Uterus (tissue), 2 donors: ENCODE data around the gene ZMYND12.

Source experiments
- POLR2A ChIP-seq, 2 donors: fragments of 450-650 bp; IDR thresholded peaks; one replicate each; pipeline ENCODE4 v1.6.1; 2016; ENCODE audit warnings: antibody characterized with exemption in 2 of 2, mild to moderate bottlenecking in 1 of 2, moderate library complexity in 1 of 2
- TF ChIP-seq, protein P1 (sequence below), 4 experiments: fragments of 200-600 bp in 2 of 4; fragments of 450-650 bp in 2 of 4; sonication (generic) in 2 of 4; IDR thresholded peaks; one replicate each; pipeline ENCODE4 v1.5.1; 2016 to 2019; ENCODE audit warnings: antibody characterized with exemption in 4 of 4, mild to moderate bottlenecking in 2 of 4, moderate library complexity in 1 of 4

DNA sequence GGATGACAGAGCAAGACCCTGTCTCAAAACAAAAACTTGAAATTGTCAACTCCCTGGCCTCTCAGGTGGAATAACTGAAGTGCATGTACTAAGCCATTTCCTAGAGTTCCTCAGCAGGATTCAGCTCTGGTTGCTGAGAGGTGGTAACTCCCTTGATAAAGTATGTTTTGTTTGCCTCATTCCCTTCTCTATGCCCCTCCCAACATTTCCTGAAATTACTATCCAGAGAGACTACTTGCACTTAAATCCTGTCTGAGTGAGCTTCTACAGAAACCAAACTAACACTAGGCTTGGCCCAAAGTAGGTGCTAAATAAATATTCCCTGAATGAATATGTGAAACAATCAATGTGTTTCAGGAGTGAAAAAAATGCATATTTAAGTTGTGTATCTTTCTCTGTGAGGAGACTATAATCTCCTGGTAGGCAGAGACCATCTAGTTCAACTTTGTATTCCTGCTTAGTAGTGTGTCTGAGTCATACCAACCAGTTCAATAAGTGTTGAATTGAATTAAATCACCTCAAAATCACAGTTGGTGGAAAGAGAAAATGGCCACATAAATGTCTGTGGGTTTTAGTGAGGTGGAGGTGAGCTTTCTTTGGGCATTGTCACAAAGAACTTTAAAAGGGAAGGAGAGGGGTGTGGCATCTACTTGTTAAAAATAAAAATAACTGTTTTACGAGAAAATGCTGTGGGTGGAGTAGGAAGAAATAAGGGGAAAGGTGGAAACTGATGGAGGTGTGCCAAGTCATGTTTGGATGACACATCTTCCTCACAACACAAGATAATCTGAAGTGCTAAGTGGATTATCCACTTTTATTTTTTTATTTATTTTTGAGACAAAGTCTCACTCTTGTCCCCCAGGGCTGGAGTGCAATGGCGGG, 62.6 kb downstream of the ZMYND12 start:
- no peak for TF ChIP-seq POLR2A (IDR thresholded peaks at IDR 0.05)
- TF ChIP-seq, protein P1, sequence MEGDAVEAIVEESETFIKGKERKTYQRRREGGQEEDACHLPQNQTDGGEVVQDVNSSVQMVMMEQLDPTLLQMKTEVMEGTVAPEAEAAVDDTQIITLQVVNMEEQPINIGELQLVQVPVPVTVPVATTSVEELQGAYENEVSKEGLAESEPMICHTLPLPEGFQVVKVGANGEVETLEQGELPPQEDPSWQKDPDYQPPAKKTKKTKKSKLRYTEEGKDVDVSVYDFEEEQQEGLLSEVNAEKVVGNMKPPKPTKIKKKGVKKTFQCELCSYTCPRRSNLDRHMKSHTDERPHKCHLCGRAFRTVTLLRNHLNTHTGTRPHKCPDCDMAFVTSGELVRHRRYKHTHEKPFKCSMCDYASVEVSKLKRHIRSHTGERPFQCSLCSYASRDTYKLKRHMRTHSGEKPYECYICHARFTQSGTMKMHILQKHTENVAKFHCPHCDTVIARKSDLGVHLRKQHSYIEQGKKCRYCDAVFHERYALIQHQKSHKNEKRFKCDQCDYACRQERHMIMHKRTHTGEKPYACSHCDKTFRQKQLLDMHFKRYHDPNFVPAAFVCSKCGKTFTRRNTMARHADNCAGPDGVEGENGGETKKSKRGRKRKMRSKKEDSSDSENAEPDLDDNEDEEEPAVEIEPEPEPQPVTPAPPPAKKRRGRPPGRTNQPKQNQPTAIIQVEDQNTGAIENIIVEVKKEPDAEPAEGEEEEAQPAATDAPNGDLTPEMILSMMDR (IDR thresholded peaks at IDR 0.05): no peak
